NCI-H2196 treated with DMSO at 0.1 percent for 48 hours (cell line): ENCODE measurements around the gene MTA1.

ENCODE experiments used
- DNase-seq: peaks from one replicate; lab custom pipeline; 2025; ENCODE audit not compliant: unreplicated experiment; lab: John Stamatoyannopoulos, UW

The MTA1 gene

DNA sequence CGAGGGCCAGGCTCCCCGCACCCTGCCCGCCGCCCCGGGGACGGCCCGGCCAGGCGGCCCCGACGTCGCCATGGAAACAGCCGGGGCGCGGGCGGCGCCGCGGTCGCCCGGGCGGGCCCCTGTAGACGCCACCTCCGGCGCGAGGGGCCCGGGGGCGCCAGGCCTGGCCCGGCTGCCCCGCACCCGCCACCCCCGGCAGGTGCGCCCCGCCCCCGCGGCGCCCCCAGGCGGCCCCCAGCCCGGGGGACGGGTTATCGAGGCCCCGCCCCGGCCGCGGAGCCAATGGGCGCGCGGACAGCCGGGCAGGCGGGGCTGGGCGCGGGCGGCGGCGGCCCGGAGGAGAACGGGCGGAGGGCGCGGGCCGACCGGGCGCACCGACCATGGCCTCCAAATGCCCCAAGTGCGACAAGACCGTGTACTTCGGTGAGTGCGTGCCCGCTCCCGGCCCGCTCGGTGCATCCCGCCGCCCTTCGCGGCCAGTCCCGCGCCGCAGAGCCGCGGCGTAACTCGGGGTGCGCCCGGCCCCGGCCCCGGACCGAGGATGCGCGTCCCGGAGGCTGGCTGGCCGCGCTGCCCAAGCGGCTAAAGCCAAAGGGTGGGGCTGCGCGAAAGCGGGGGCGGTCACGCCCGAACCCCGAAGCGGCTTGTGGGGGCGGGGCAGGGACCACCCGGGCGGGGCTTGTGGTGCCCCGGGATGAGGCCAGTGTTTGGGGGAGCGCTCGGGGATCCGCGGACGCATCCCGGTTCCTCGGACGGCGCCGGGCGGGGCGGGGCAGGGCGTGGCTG is 55.0 kb downstream of the MTA1 start, which contains the start of gene CRIP2:
Gene CRIP2, plus strand, starts transcription at position 339 of the 786 bp plus-strand sequence. Its CDS starts 42 bp downstream, at position 381.
- DNase-seq: peak; percentile 24

DNA sequence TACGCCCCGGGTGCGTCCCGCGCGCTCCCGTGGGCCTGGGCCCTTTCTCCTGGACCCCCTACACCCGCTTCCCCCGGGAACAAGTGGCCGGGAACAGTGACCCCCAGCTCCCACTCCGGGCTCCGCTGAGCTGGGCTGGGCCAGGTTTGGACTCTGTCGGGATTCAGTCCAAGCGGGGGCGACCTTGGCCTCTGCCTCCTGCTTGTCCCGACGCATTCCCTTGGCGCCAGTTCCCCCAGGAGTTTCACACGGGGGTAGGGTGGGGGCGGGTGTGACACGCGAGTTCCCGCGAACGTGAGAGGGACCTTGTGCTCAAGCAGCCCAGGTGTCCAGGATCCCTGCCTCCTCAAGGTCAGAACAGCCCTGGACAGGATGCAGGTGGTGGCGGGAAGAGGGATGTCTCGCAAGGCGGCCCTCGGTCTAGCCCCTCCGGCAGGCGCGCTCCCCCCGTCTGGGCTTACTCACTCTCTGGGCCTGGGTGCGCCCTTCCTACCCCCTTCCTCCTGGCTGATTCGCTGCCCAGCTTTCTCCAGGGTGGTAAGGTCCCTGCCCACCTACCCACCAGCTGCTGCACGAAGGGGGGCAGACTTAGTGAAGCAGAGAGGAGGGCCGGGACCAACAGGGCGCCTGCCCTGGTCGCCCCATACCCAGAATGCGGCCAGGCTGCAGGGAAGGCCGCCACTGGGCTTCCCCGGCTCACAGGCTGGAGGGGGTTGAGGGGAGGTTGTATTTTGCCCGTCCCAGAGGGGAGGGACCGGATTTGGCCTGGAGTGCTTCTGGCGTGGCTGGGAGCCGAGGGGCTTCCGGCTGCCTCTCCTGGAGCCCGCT is 55.9 kb downstream of the MTA1 start:
- DNase-seq: no peak

DNA sequence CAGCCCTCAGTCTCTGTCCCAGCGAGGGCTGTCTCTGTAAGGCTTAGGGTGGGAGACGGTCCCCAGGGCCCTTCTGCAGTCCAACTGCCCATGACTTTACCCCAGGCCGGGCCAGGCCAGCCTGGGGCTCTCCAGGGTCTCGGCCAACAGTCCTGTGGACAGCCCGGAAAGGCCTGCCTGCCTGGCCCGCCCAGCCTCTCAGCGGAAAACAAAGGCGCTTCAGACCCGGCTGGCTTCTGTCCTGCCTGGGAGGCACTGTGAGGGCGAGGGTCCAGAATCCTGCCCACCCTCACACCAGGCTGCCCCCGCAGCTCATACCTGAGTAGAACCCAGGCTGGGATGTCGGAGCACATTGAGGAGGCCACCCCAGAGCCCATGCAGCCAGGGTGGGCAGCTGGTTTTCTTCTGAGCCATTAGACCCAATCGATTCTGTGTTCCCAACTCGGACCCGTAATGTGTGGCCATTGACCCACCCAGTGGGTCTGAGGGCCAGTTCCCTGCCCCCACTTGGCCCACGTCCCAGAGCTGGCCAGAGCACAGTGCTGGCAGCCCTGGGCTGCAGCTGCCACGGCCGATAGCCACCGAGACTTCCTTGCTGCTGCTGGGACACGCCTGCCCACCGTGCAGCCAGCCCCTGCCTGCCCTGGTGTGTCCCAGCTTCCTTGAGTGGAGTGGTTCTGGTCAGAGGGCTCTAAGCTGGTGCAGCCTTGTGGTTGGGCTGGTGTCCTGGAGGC is 56.6 kb downstream of the MTA1 start:
- DNase-seq: peak; percentile 51

DNA sequence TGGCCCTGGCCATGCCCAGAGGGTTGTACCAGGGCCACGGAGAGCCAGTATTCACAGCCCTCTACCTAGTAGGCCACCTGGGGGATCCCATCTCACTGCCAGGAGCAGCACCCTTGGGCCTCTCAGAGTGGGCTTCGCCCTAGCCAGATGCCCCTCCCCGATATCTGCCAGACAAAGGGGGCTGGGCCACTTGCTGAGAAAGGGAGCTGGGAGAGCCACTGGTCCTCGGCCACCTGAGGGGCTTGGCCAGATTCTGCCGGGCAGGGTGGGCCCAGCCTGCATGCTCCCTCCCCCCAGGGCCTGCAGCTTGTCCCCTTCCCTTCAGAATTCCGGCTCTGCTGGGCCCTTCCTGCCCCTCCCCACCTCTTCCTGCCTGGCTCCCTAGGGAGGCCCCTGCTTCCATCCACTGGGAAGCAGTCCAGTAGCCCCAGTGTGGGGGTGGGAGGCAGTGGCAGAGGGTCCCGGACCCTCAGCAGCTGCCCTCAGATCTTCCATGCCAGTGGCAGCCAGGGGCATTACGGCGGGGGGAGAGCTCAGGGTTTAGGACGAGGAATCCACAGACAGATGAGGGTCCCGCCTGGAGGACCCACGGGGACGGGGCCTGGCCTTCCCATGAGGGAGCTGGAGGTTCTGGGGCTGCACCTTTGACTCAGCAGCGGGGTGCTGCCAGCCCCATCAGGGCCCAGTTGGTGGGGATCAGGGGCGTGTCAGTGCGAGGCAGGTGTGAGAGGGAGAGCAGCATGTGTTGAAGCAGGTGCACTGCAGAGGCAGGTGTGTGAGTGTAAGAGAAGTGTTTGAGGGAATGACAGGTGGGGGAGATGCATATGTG is 57.4 kb downstream of the MTA1 start:
- no peak for DNase-seq

DNA sequence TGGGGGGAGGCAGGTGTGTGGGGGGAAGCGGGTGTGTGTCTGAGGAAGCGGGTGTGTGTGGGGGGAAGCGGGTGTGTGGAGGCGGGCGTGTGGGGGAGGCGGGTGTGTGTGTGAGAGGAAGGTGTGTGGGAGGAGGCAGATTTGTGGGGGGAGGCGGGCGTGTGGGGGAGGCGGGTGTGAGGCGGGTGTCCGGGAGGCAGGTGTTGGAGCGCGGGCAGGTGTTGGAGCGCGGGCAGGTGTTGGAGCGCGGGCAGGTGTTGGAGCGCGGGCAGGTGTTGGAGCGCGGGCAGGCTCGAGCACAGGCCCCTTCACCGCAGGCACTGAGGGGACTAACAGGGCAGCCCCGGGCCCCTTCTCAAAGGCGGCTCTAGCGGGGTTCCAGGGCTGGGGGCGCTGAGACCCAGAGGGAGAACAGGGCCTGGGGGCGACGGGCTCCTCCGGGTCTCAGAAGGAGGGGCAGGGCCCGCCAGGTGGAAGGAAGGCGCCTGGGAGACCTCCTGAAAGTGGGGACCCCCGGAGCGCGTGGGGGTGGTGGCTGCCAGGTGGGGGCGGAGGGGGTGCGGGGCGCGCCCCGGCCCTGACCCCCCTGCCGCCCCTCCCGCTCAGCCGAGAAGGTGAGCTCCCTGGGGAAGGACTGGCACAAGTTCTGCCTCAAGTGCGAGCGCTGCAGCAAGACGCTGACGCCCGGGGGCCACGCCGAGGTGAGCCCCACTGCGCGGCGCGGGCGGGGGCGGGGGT is 58.2 kb downstream of the MTA1 start:
- peak; percentile 18 for DNase-seq

DNA sequence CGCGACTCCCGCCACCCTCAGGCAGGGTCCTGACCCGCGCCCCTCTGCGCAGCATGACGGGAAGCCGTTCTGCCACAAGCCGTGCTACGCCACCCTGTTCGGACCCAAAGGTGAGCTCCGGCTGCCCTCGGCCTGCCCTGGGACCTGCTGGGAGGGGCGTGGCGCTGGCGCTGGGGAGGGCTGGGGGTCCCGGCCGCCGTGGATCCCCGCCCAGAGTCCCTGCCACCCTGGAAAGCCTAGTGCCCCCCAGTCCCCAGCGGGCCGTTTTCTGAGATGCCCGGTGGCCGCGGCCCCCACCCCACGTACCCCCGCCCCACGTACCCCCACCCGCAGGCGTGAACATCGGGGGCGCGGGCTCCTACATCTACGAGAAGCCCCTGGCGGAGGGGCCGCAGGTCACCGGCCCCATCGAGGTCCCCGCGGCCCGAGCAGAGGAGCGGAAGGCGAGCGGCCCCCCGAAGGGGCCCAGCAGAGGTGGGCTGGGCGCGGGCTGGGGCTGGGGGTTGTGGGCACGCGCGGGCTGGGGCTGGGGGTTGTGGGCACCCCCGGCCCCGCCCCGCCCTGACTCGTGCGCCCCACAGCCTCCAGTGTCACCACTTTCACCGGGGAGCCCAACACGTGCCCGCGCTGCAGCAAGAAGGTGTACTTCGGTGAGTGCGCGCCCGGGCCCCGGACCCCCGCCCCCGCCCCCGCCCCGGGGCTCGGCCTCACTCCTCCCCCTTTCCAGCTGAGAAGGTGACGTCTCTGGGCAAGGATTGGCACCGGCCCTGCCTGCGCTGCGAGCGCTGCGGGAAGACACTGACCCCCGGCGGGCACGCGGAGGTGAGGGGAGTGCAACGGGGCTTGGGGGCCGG is 59.0 kb downstream of the MTA1 start:
- no peak for DNase-seq

DNA sequence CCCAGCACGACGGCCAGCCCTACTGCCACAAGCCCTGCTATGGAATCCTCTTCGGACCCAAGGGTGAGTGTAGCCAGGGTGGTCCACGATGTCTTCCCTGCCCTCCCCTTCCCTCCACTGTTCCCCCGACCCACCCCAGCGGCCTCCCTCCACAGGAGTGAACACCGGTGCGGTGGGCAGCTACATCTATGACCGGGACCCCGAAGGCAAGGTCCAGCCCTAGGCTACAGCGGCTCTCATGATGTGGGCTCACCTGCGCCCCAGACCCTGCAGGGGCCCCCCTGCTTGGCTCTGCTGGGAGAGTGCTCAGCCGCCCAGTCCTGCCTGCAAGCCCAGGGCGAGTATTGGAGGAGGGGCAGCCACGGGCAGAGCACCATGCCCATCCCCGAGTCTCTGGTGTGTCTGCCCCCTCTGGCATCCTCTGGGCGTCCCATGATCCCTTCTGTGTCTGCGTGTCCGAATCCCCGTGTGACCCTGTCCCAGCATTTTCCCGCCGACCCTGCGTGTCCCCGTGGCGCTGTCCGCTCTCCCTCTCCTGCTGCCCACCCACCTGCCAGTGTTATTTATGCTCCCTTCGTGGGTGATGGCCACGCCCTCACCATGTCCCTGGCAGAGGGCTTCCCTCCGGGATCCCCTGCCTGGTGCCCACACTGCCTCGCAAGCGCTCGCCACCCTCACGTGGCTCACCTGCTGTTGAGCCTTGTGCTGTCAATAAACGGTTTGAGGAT is 60.0 kb downstream of the MTA1 start:
- DNase-seq: no peak

DNA sequence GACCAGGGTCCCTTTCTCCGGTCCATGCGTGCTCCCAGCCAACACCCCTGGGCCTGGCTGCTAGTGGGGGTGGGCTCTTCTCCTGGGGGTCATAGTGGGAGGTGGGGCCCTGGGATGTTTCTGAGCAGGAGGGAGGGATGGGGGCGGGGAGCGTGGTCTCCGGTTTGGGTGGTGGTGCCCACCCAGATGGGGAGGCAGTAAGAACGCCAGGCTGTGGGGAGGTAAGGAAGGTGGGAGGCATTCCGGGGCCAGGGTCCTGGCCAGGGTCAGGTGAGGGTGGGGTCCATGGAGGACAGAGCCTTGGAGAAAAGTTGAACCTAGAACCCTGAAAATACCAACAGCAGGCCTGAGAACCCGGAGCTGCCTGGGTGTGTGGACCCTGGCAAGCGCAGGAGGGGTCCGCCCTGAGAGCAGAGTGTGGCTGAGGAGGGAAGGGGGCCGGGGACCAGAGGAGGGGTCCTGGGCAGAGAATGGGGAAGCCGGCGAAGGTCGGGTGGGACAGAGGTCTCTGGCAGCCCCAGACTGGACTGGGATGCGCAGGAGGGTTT is 60.6 kb downstream of the MTA1 start:
- no peak for DNase-seq

DNA sequence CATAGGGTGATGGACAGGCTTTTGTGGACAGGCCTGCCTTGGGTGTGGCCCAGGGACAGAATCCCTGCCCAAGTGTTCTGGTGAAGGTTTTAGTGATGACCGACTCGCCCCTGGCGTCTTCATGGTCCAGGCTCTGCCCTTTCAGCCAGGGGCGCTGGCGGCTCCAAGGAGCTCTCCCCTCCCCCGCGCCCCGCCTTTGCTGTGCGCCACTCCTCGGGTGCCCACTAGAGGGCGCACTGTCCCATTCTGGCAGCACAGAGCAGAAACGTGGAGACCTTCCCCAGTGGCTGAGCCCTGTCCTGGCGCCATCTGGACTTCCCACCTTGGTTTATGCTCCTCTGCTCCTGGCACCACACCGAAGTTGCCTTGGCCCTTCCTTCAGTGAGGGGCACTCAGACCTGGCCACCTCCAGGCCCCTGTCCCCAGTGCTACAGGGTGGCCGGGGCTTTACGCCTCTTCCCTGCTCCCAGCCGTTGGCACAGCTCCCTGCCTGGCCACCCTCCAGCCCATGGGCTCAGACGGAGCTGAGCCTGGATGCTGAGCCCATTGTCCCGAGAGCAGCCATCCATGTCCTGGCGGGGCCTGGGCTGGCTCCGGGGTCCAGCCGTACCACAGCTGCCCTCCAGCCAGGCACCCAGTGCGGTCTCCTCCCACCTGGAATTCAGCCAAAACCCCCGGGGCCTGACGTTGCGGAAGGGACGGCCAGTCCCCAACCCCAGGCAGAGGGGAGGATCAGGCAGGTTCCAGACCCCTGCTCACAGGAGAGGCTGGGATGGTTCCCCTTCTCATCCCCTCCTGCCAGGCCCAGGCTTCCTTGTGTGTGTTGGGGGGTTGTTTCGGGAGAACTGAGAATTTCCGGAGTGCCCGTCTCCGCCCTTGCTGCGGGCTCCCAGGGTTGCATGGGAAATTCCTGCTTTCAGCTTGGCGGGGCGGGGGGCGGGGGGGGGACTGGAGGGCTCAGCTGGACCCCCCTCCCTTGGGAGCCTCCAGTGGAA is 61.5 kb downstream of the MTA1 start:
- peak; percentile 62 for DNase-seq

DNA sequence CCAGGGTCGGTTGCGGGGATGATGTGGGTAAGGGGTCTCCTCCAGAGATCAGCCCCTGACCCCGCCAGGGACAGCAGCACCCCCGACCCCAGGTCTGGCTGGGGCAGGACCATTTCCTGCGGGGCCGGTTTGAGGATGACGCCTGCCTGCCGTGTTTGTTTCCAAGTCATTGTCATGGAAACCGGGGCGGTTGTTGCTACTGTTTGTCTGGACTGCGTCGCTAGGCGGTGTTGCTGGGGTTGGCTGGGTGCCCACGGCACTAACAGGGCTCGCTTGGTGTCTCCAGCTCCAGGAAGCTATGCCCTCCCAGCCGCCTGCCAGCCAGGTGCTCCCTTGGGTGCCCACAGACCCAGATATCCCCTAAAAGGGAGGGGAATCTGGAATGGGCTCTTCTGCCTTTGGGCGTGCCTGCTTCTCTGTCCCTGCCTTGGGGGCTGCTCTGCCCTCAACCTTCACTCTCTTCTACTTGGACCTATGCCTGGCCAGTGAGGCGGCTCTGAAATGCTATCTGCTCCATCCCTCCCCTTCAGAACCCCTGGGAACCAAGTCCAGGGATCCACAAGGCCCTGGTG is 62.3 kb downstream of the MTA1 start:
- DNase-seq: peak; percentile 69

DNA sequence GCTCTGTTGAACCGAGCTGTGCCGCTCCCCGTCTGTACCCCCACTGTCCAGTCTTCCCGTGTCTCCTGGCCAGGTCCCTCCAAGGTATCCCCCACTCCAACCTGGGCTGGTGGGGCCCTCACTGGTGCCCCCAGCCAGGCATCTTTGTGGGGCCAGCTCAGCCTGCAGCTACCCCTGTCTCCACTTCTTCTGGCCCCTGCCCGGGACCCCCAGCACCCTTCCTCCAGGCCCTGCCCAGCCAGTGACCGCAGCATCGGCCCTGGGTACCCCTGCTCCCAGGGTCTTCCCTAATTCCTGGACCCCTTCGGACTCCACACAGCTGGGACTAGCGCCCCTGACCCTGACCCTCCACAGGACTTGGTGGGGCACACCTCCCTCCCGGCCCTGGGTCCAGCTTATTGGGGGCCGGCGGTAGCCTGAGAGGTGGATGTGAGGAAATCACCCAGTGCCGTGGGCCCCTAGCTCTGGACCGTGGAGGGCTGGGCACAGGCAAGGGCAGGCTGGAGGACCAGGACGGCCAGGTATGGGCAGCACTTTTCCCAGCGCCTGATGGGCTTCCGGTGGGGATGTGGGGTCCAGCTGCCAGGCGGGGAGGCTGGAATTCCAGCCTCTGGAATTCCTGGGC is 63.0 kb downstream of the MTA1 start:
- DNase-seq: no peak

DNA sequence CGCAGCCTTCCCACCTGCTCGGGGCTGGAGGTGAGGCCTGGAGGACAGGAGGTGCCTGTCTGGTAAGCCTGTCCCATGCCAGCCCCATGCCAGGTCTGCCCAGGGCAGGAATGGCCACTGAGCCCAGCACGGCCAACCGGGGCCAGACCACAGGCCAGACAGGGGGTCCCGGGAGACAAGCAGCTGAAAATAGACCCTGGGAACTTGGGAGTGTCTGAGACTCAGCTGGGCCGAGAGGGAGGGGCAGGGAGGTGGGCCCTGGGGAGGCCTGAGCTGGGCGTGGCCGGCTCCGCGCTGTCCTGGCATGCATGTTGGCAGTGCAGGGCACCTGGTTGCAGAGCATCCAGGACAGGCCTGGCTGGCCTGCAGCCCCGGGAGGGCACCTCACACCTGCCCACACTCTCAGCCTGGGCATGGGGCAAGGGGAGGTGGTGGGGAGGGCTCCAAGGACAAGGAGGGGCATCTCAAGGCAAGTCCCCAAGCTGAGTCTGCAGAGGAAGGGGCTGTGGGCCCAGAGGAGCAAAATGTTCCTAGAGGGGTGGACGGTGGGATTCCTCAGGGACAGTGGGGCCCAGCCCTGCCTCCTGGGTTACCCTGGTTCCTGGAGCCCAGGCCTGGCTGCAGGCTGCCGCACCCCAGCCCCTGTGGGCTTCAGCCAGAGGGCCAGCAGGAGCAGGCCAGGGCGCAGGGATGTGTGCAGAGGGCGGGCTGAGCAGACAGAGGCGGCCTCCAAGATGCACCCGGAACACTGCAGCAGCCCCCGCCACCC is 63.9 kb downstream of the MTA1 start:
- DNase-seq: no peak

DNA sequence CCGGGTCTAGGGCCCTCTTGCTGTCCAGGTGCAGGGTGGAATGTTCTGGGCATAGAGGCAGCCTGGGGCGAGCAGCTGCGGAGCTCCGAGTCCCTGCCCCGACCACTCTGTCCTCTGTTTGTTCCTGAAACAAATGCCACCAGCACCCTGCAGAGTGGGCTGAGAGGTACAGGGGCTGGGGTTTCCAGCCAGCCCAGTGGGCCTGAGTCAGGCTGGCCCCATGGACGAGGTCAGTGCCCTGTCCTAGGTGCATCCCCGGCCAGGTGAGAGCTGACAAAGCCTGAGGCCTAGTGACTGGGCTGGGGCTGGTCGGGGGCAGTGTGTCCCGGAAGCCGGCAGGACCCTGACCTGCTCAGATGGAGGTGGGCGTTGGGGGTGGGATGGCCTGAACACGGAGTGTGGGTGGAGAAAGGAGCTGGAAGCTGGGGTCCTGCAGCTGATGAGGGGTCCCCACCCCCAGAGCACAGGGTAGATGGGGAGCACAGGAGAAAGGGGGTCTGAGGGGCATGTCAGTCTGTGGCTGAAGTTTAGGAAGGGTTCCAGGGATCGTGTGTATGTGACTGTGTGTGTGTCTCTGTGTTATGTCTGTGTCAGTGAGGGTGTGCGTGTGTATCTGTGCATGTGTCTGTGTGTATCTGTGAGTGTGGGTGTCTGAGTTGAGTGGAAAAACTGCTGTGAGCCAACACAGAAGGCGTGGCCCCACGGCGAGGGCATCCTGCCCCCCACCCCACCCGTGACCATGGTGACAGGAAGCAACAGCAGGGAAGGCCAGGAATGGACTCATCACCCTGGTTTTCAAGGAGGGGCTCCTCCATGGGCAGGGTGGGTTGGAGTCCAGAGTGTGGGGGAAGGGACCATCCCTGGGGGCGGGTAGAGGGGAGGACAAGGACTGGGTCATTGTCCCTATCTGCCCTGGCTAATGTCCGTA is 64.7 kb downstream of the MTA1 start:
- no peak for DNase-seq

DNA sequence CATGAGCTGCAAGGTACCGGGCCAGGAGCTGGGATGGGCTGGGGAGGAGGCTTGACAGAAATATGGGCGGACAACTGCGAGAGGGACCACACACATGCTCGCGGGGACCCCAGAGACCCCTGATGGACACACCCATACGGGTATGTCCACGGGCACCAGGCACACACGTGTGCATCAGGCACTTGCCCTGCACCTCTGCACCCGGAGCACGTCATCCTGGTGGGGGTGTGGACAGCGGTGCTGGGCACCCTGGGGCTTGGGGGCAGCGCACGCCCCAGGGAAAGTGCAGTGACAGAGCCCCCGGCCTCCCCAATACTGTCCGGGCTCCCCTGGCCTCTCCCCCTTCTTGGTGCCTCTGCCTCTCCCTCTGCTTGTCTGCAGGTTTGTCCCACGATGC is 65.4 kb downstream of the MTA1 start:
- DNase-seq: no peak
